Aorta (tissue), 5 donors: ENCODE data around the gene GPRC5D. TPM values are rescaled to one million over a fixed set of nuclear protein-coding genes. Genes with fewer than 3 reads are reported as not detected.

ENCODE experiments used
- ATAC-seq: fragments of 200-7000 bp; cut with Tn5 transposase; one replicate; pipeline ENCODE4 v1.9.1; 2022; ENCODE audit warnings: moderate library complexity; ENCODE audit not compliant: low FRiP score
- DNase-seq, 2 donors: peaks; one replicate each; pipeline ENCODE4 v3.0.0-alpha.2; 2020
- H3K27ac ChIP-seq, 2 donors: one replicate each; pipeline ENCODE4 v1.5.1; 2013; ENCODE audit warnings: low read length in 2 of 2, mild to moderate bottlenecking in 2 of 2, moderate library complexity in 2 of 2, control low read depth in 1 of 2, inconsistent platforms in 1 of 2, low read depth in 1 of 2
- H3K27me3 ChIP-seq, 2 donors: one replicate each; pipeline ENCODE4 v1.6.1; 2013; ENCODE audit warnings: control low read depth in 1 of 2, low read length in 1 of 2, mild to moderate bottlenecking in 1 of 2, moderate library complexity in 1 of 2; ENCODE audit not compliant: insufficient read depth in 2 of 2, control insufficient read depth in 1 of 2
- H3K36me3 ChIP-seq, 2 donors: one replicate each; pipeline ENCODE4 v1.6.1; 2013; ENCODE audit warnings: control low read depth in 1 of 2, low read length in 1 of 2, mild to moderate bottlenecking in 1 of 2; ENCODE audit not compliant: insufficient read depth in 2 of 2, control insufficient read depth in 1 of 2
- H3K4me1 ChIP-seq, 2 donors: one replicate each; pipeline ENCODE4 v1.6.1; 2013; ENCODE audit warnings: low read length in 2 of 2, control low read depth in 1 of 2, mild to moderate bottlenecking in 1 of 2, moderate library complexity in 1 of 2; ENCODE audit not compliant: insufficient read depth in 2 of 2, control insufficient read depth in 1 of 2
- H3K4me3 ChIP-seq, 2 donors: one replicate each; pipeline ENCODE4 v1.5.1; 2013; ENCODE audit warnings: low read length in 2 of 2, control low read depth in 1 of 2, mild to moderate bottlenecking in 1 of 2
- H3K9me3 ChIP-seq: one replicate; pipeline ENCODE4 v1.6.1; 2013; ENCODE audit warnings: mild to moderate bottlenecking, low read length; ENCODE audit not compliant: control insufficient read depth
- WGBS, 2 donors: extraction: QIAGEN DNeasy Blood & Tissue Kit; methylation state at CpG; one replicate each; pipeline ENCODE4 v1.1.7; 2013; 5-methylcytosine and 5-hydroxymethylcytosine counted together
- intact Hi-C, 2 donors: fragments of 100-400 bp; cut with DNase I; formaldehyde crosslinking; loops; one replicate each; pipeline versions ENCODE4 v1.14.2 to v1.15.0; 2022
- polyA plus RNA-seq, 2 donors: library from polyadenylated mRNA; stranded (reverse); fragments of 200-250 nt; gene quantifications; one replicate each; pipeline ENCODE4 v1.2.3, GENCODE V29; 2013
- total RNA-seq, 2 donors: library from RNA; stranded (reverse); fragmentation: NEBNext Ultra II Directional; extraction: Animal tissue kit (Norgen Biotek cat#: 25700); gene quantifications; one replicate each; pipeline ENCODE4 v1.2.1, GENCODE V29; 2021
- donor health status: healthy with polysubstance abuse.
- donor health status: Bipolar disorder and iron deficiency.
- donor health status: DM: no; HTN: no; CAD: no.
- donor health status: DM: no; HTN: no; CAD: no.
- donor health status: DM: yes; HTN: yes; CAD: no.

GPRC5D gene
- total and polyA plus RNA-seq, 4 donors, result 0.39 TPM; not detected in 3

- Histone ChIP-seq H3K9me3 (no peaks in the 10 kb centered on the region), H3K4me1 (peaks cover 0 to under 1% of the 10 kb centered on the region in 2 donors), H3K27me3 (no peaks in the 10 kb centered on the region), H3K36me3 (peaks cover 6 to 15% of the 10 kb centered on the region in 2 donors), H3K4me3 (no peak overlapping the region), H3K27ac (no peak overlapping the region)
- ATAC-seq (peak; percentile 53), DNase-seq (no peak)
- intact Hi-C loops, result loop anchor here in 1 of 2 donors (5.0 kb wide), 1 partner anchor 226 kb away; no protein-coding TSS in a partner anchor
- 72 to 75% methylated on average over 4 of the region's 4 CpGs for WGBS, 2 donors
Measured at GRCh38 chr12:12985817-12986408, 33.9 kb upstream of the GPRC5D start.

GRCh38 chr12:12984149-12984548 is 32.2 kb upstream of the GPRC5D start:
- DNase-seq (no peak), ATAC-seq (no peak)
- Histone ChIP-seq H3K4me1 (peaks cover 0 to 5% of the 10 kb centered on the region in 2 donors), H3K4me3 (no peak overlapping the region), H3K27me3 (no peaks in the 10 kb centered on the region), H3K27ac (no peak overlapping the region), H3K36me3 (peaks cover 6 to 17% of the 10 kb centered on the region in 2 donors), H3K9me3 (no peaks in the 10 kb centered on the region)
- intact Hi-C loops, result loop anchor here (5.0 kb wide), 3 partner anchors 67 to 228 kb away; partner anchors contain the start of gene APOLD1 (in 1 of the 2)
- WGBS, 2 donors, result 81 to 82% methylated on average over 5 of the region's 5 CpGs

GRCh38 chr12:12983420-12984035 is 31.6 kb upstream of the GPRC5D start:
- 40 to 41% methylated on average over 9 of the region's 9 CpGs for WGBS, 2 donors
- DNase-seq (no peak), ATAC-seq (peak; percentile 79)
- H3K9me3 ChIP-seq, result no peaks in the 10 kb centered on the region
- H3K4me1 ChIP-seq, result peaks cover 0 to 5% of the 10 kb centered on the region in 2 donors
- no peak overlapping the region for H3K27ac ChIP-seq
- H3K4me3 ChIP-seq, result no peak overlapping the region
- intact Hi-C loops, result loop anchor here (2.0 to 5.0 kb wide), 4 partner anchors 66 to 229 kb away; partner anchors contain the start of gene APOLD1 (in 1 of the 2)
- H3K36me3 ChIP-seq, result peaks cover 6 to 12% of the 10 kb centered on the region in 2 donors
- no peaks in the 10 kb centered on the region for H3K27me3 ChIP-seq

GRCh38 chr12:12982331-12982730 is 30.4 kb upstream of the GPRC5D start:
- peaks cover 0 to 5% of the 10 kb centered on the region in 2 donors for H3K4me1 ChIP-seq
- no peak overlapping the region for H3K4me3 ChIP-seq
- no peak for ATAC-seq
- 76 to 81% methylated on average over 2 of the region's 2 CpGs for WGBS, 2 donors
- peaks cover 6 to 12% of the 10 kb centered on the region in 2 donors for H3K36me3 ChIP-seq
- no peak overlapping the region for H3K27ac ChIP-seq
- no peaks in the 10 kb centered on the region for H3K9me3 ChIP-seq
- no peaks in the 10 kb centered on the region for H3K27me3 ChIP-seq
- no peak for DNase-seq
- intact Hi-C loops, result loop anchor here (2.0 to 5.0 kb wide), 4 partner anchors 65 to 230 kb away; partner anchors contain the start of gene APOLD1 (in 1 of the 2)

GRCh38 chr12:12979731-12980259 is 27.8 kb upstream of the GPRC5D start:
- peaks cover 0 to 4% of the 10 kb centered on the region in 2 donors for H3K36me3 ChIP-seq
- no peaks in the 10 kb centered on the region for H3K27me3 ChIP-seq
- DNase-seq (no peak), ATAC-seq (peak; percentile 47)
- no peaks in the 10 kb centered on the region for H3K9me3 ChIP-seq
- H3K4me1 ChIP-seq, result peaks cover 0 to 5% of the 10 kb centered on the region in 2 donors
- WGBS, 2 donors, result 22 to 23% methylated on average over 4 of the region's 4 CpGs
- peak overlapping the region in 1 of 2 donors; percentile 65 for H3K27ac ChIP-seq
- intact Hi-C loops, result loop anchor here (5.0 kb wide), 4 partner anchors 62 to 233 kb away; partner anchors contain the start of gene APOLD1 (in 1 of the 2)
- H3K4me3 ChIP-seq, result no peak overlapping the region

- Histone ChIP-seq H3K36me3 (peaks cover 0 to 6% of the 10 kb centered on the region in 2 donors), H3K4me1 (peaks cover 0 to 5% of the 10 kb centered on the region in 2 donors), H3K9me3 (no peaks in the 10 kb centered on the region), H3K27me3 (no peaks in the 10 kb centered on the region), H3K27ac (peak overlapping the region in 1 of 2 donors; percentile 35), H3K4me3 (no peak overlapping the region)
- 67 to 71% methylated on average over 4 of the region's 4 CpGs for WGBS, 2 donors
- intact Hi-C loops, result loop anchor here (5.0 kb wide), 2 partner anchors 62 to 142 kb away; no protein-coding TSS in a partner anchor
- no peak for ATAC-seq
- no peak for DNase-seq
Measured at GRCh38 chr12:12979126-12979525, 27.2 kb upstream of the GPRC5D start.

- WGBS, 2 donors, result 91 to 93% methylated on average over 4 of the region's 4 CpGs
- no peak overlapping the region for H3K4me3 ChIP-seq
- H3K9me3 ChIP-seq, result no peaks in the 10 kb centered on the region
- no peaks in the 10 kb centered on the region for H3K27me3 ChIP-seq
- intact Hi-C loops, result loop anchor here (5.0 kb wide), 2 partner anchors 60 to 140 kb away; no protein-coding TSS in a partner anchor
- peaks cover 0 to 10% of the 10 kb centered on the region in 2 donors for H3K36me3 ChIP-seq
- DNase-seq (no peak), ATAC-seq (no peak)
- H3K4me1 ChIP-seq, result peaks cover 0 to 5% of the 10 kb centered on the region in 2 donors
- H3K27ac ChIP-seq, result peak overlapping the region; percentile 46 to 83
Measured at GRCh38 chr12:12977231-12977630, 25.3 kb upstream of the GPRC5D start.

- Histone ChIP-seq H3K27ac (peak overlapping the region in 1 of 2 donors; percentile 96), H3K27me3 (no peaks in the 10 kb centered on the region), H3K4me3 (no peak overlapping the region), H3K9me3 (no peaks in the 10 kb centered on the region), H3K4me1 (peaks cover 0 to 5% of the 10 kb centered on the region in 2 donors), H3K36me3 (peaks cover 0 to 10% of the 10 kb centered on the region in 2 donors)
- no peak for DNase-seq
- intact Hi-C loops, result loop anchor here (5.0 kb wide), 2 partner anchors 59 to 139 kb away; no protein-coding TSS in a partner anchor
- 4 to 5% methylated on average over 2 of the region's 2 CpGs for WGBS, 2 donors
- ATAC-seq, result peak; percentile 91
Measured at GRCh38 chr12:12976366-12976765, 24.4 kb upstream of the GPRC5D start.
